Measurements from ENCODE around the gene ETHE1. TPM values are rescaled to one million over a fixed set of nuclear protein-coding genes. Genes with fewer than 3 reads are reported as not detected.
A peak's percentile ranks its signal among the peaks of the same experiment; 100 is the strongest.

Gene ETHE1
- total RNA-seq, 2 experiments from 2014 or later: 1.7 to 6.4 TPM

DNA sequence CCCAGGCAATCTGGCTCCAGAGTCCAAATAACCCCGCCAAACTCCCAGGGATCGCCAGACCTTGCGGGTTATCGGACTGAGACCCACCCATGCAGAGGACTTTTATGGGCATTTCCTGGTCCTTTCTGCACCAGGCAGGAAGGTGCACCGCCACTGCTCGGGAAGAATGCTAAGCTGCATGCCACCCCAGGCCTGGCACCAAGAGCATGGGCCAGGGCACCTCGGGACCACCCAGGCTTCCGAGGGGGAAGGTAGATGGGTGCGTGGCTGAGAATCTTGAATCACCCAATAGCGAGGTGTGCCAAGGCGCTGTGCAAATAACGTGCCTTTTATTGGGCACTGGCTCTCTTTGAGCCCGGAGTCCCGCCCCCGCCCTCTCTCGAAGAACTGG lies 5.6 kb upstream of the ETHE1 start:
- POLR2A ChIA-PET: interaction anchor here (0.6 kb wide), 2 partner anchors 25 to 245 kb away, joined by 3 read pairs; no protein-coding TSS in a partner anchor
- peak; percentile 44 for DNase-seq (ENCODE audit: low spot score)
- intact Hi-C loops (cut with micrococcal nuclease; ENCODE audit: unreplicated experiment): loop anchor here (10.0 kb wide), 1 partner anchor 62 kb away; the partner anchor contains the start of genes IRGQ and ZNF576
- peak overlapping the region; percentile 61 for H3K4me3 ChIP-seq (ENCODE audit: low read depth, low read length, poor library complexity, severe bottlenecking)
- CTCF ChIA-PET (ENCODE audit: unreplicated experiment): no interaction called here
- no peaks in the 10 kb centered on the region for H3K9me3 ChIP-seq (ENCODE audit: low read length)
- H4K20me1 ChIP-seq (ENCODE audit: insufficient read depth, low read length): no peaks in the 10 kb centered on the region
- peak overlapping the region; percentile 60; the same call in 1 of the 2 replicates for H2AFZ ChIP-seq (ENCODE audit: low read length)
- H3K9me2 ChIP-seq (ENCODE audit: insufficient read depth, low read length): no peaks in the 10 kb centered on the region
- peak overlapping the region; percentile 40 for H3K27ac ChIP-seq (ENCODE audit: low read depth, low read length, poor library complexity, severe bottlenecking)
- no peaks in the 10 kb centered on the region for H3K79me2 ChIP-seq (ENCODE audit: insufficient read depth, low read depth, low read length)
- peaks cover 4% of the 10 kb centered on the region; the same call in 1 of the 2 replicates for H3K36me3 ChIP-seq (ENCODE audit: insufficient read depth, low read length)
- H3K4me2 ChIP-seq (ENCODE audit: low read length): peak overlapping the region; percentile 80
- TF ChIP-seq EZH2phosphoT487 (IDR thresholded peaks at IDR 0.05; ENCODE audit: borderline replicate concordance, low read depth, low read length): no peak
- TF ChIP-seq, protein P1, sequence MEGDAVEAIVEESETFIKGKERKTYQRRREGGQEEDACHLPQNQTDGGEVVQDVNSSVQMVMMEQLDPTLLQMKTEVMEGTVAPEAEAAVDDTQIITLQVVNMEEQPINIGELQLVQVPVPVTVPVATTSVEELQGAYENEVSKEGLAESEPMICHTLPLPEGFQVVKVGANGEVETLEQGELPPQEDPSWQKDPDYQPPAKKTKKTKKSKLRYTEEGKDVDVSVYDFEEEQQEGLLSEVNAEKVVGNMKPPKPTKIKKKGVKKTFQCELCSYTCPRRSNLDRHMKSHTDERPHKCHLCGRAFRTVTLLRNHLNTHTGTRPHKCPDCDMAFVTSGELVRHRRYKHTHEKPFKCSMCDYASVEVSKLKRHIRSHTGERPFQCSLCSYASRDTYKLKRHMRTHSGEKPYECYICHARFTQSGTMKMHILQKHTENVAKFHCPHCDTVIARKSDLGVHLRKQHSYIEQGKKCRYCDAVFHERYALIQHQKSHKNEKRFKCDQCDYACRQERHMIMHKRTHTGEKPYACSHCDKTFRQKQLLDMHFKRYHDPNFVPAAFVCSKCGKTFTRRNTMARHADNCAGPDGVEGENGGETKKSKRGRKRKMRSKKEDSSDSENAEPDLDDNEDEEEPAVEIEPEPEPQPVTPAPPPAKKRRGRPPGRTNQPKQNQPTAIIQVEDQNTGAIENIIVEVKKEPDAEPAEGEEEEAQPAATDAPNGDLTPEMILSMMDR (conservative IDR thresholded peaks at IDR 0.05; ENCODE audit: low read length): no peak
- H3K4me1 ChIP-seq (ENCODE audit: insufficient read depth, low read length, poor library complexity, severe bottlenecking): peaks cover 23% of the 10 kb centered on the region
- no TSS peak for BruUV-seq (replicated peaks)

- Histone ChIP-seq H3K4me1 (ENCODE audit: insufficient read depth, low read length, poor library complexity, severe bottlenecking) (peaks cover 27% of the 10 kb centered on the region), H3K27ac (ENCODE audit: low read depth, low read length, poor library complexity, severe bottlenecking) (no peak overlapping the region), H2AFZ (ENCODE audit: low read length) (no peak overlapping the region), H3K4me3 (ENCODE audit: low read depth, low read length, poor library complexity, severe bottlenecking) (no peak overlapping the region), H4K20me1 (ENCODE audit: insufficient read depth, low read length) (no peaks in the 10 kb centered on the region), H3K79me2 (ENCODE audit: insufficient read depth, low read depth, low read length) (no peaks in the 10 kb centered on the region), H3K9me3 (ENCODE audit: low read length) (no peaks in the 10 kb centered on the region), H3K36me3 (ENCODE audit: insufficient read depth, low read length) (no peaks in the 10 kb centered on the region), H3K9me2 (ENCODE audit: insufficient read depth, low read length) (no peaks in the 10 kb centered on the region), H3K4me2 (ENCODE audit: low read length) (peak overlapping the region; percentile 43; the same call in 1 of the 2 replicates)
- TF ChIP-seq, protein P1 (conservative IDR thresholded peaks at IDR 0.05; ENCODE audit: low read length): no peak
- TF ChIP-seq EZH2phosphoT487 (IDR thresholded peaks at IDR 0.05; ENCODE audit: borderline replicate concordance, low read depth, low read length): no peak
- intact Hi-C loops (cut with micrococcal nuclease; ENCODE audit: unreplicated experiment): no loop called here
- BruUV-seq (replicated peaks): no TSS peak
- ChIA-PET CTCF (ENCODE audit: unreplicated experiment) (no interaction called here), POLR2A (interaction anchor here (0.6 to 1.0 kb wide), 4 partner anchors 21 to 157 kb away, joined by 3 to 4 read pairs (median 4); no protein-coding TSS in a partner anchor)
- no peak for DNase-seq (ENCODE audit: low spot score)
Measured at GRCh38 chr19:43527860-43528622, 1.0 kb upstream of the ETHE1 start.

Measured in OCI-LY7 (cell line).